ENCODE data around the gene B9D1.

DNA sequence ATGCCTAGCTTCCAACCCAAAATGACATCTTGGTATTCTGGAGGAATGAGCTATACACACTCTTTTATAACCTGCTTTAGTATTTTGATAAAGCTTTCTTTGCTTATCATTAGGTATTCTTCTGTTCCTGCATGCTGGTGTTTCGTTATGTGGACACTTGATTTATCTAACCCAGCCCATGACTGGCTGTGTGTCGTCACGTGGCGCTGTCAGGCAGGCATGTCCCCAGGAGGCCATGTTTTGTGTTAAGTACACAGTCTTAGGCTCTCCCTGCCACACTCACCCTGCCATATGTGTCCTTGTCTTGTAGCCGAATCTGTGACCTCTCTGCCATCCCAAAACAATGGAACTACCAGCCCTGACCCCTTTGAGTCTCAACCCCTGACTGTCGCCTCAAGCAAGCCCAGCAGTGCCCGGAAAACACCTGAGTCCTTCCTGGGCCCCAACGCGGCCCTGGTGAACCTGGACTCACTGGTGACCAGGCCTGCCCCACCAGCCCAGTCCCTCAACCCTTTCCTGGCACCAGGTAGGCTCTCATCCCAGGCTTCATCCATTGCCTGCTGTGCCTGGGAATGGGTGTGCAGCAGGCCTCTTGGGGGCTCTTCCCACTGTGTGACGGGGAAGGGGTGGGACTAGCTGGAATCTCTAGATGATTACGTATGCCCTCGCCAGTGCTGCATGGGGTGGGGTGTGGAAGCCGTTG is 30.8 kb downstream of the B9D1 start:
- TF ChIP-seq, protein P1, sequence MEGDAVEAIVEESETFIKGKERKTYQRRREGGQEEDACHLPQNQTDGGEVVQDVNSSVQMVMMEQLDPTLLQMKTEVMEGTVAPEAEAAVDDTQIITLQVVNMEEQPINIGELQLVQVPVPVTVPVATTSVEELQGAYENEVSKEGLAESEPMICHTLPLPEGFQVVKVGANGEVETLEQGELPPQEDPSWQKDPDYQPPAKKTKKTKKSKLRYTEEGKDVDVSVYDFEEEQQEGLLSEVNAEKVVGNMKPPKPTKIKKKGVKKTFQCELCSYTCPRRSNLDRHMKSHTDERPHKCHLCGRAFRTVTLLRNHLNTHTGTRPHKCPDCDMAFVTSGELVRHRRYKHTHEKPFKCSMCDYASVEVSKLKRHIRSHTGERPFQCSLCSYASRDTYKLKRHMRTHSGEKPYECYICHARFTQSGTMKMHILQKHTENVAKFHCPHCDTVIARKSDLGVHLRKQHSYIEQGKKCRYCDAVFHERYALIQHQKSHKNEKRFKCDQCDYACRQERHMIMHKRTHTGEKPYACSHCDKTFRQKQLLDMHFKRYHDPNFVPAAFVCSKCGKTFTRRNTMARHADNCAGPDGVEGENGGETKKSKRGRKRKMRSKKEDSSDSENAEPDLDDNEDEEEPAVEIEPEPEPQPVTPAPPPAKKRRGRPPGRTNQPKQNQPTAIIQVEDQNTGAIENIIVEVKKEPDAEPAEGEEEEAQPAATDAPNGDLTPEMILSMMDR (conservative IDR thresholded peaks at IDR 0.05; ENCODE audit: low read depth in 2 of 2): no peak
- TF ChIP-seq CREB1 (CRISPR knock-in tag; IDR thresholded peaks at IDR 0.05; ENCODE audit: low read depth) (no peak), EZH2phosphoT487 (IDR thresholded peaks at IDR 0.05; ENCODE audit: unreplicated experiment) (no peak), ZNF114 (CRISPR knock-in tag; IDR thresholded peaks at IDR 0.05) (no peak), POLR2AphosphoS5 (IDR thresholded peaks at IDR 0.05; ENCODE audit: low read depth) (no peak), STAT1 (IDR thresholded peaks at IDR 0.05; ENCODE audit: unreplicated experiment) (no peak), EZH2 (IDR thresholded peaks at IDR 0.05; ENCODE audit: low read depth, unreplicated experiment) (no peak)
